Measurements from ENCODE around the gene TRABD. TPM values are rescaled to one million over a fixed set of nuclear protein-coding genes. Genes with fewer than 3 reads are reported as not detected.

TRABD gene
- polyA plus RNA-seq, 1 donor (not counting 4 experiments of a cell fraction or from before 2014, with no cell fraction given) = 22.7 TPM

DNA sequence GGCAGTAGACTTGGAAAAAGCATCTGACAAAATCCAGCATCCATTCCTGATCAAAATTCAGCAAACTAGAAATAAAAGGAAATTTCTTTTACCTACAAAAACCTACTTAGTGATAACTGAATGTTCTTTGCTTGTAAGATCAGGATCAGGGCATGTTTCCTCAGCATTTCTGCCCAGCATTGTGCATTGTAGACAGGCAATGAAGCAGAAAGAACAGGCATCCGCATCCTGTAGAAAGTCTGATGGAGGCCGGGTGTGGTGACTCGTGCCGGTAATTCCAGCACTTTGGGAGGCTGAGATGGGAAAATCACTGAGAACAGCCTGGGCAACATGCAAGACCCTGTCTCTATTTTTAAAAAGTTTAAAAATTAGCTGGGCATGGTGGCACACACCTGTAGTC lies 47.7 kb upstream of the TRABD start:
- H3K9me1 ChIP-seq (ENCODE audit: control insufficient read depth, extremely low read depth, insufficient read depth, low read length) = no peaks in the 10 kb centered on the region
- no peaks in the 10 kb centered on the region for H3K27me3 ChIP-seq (ENCODE audit: control insufficient read depth, extremely low read depth, insufficient read depth, low read length)
- H3K4me2 ChIP-seq (ENCODE audit: control insufficient read depth, extremely low read depth, insufficient read depth, low read depth, low read length) = no peak overlapping the region
- H3K9ac ChIP-seq (ENCODE audit: control insufficient read depth, extremely low read depth, insufficient read depth, low read length) = no peak overlapping the region
- H3K4me1 ChIP-seq (ENCODE audit: control insufficient read depth, extremely low read depth, insufficient read depth, low read length) = no peaks in the 10 kb centered on the region
- FAIRE-seq (no peak), DNase-seq (ENCODE audit: low read depth, low spot score) (no peak)
- H3K27ac ChIP-seq (ENCODE audit: control insufficient read depth, insufficient read depth, low read length) = no peak overlapping the region
- H4K20me1 ChIP-seq (ENCODE audit: control insufficient read depth, extremely low read depth, insufficient read depth, low read length) = no peaks in the 10 kb centered on the region
- dilution Hi-C loops (cut with MboI; ENCODE audit: extremely low pct_ligation_motif_present, low sequenced_read_pairs) = no loop called here
- no peak for TF ChIP-seq EZH2 (IDR thresholded peaks at IDR 0.05; ENCODE audit: low read length)
- TF ChIP-seq, protein P1, sequence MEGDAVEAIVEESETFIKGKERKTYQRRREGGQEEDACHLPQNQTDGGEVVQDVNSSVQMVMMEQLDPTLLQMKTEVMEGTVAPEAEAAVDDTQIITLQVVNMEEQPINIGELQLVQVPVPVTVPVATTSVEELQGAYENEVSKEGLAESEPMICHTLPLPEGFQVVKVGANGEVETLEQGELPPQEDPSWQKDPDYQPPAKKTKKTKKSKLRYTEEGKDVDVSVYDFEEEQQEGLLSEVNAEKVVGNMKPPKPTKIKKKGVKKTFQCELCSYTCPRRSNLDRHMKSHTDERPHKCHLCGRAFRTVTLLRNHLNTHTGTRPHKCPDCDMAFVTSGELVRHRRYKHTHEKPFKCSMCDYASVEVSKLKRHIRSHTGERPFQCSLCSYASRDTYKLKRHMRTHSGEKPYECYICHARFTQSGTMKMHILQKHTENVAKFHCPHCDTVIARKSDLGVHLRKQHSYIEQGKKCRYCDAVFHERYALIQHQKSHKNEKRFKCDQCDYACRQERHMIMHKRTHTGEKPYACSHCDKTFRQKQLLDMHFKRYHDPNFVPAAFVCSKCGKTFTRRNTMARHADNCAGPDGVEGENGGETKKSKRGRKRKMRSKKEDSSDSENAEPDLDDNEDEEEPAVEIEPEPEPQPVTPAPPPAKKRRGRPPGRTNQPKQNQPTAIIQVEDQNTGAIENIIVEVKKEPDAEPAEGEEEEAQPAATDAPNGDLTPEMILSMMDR (optimal IDR thresholded peaks at IDR 0.05 in 1 of 3, IDR thresholded peaks at IDR 0.05 in 1 of 3, conservative IDR thresholded peaks at IDR 0.05 in 1 of 3; ENCODE audit: extremely low read depth in 1 of 3, insufficient read depth in 2 of 3, low read length in 3 of 3) = no peak
- H3K79me2 ChIP-seq (ENCODE audit: control insufficient read depth, insufficient read depth, low read length) = no peaks in the 10 kb centered on the region
- H3K36me3 ChIP-seq (ENCODE audit: control insufficient read depth in 2 of 2, extremely low read depth in 1 of 2, insufficient read depth in 2 of 2, low read length in 2 of 2) = no peaks in the 10 kb centered on the region
- no peak overlapping the region for H3K4me3 ChIP-seq (ENCODE audit: control insufficient read depth in 2 of 3, extremely low read depth in 1 of 3, insufficient read depth in 2 of 3, low read depth in 1 of 3, low read length in 3 of 3)
- no peaks in the 10 kb centered on the region for H3K9me3 ChIP-seq (ENCODE audit: control insufficient read depth, low read depth, low read length)
- H2AFZ ChIP-seq (ENCODE audit: control insufficient read depth, low read length) = no peak overlapping the region

DNA sequence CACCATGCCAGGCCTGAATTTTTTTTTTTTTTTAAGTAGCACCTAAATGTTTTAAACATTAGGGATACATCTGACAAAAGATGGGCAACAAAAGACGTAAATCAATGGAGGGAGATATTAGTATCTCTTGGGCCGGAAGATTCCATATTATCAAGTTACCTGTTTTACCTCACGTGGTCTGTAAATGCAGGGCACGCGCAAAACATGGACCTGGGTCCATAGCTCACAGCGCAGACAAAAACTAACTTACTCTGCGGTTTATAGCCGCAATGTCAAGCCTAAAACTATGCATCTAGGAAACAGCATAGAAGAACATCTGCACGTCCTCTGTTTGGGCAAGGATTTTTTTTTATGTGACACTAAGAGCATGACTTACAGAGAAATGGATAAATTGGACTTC lies 46.7 kb upstream of the TRABD start:
- H3K9ac ChIP-seq (ENCODE audit: control insufficient read depth, extremely low read depth, insufficient read depth, low read length) = no peak overlapping the region
- H3K36me3 ChIP-seq (ENCODE audit: control insufficient read depth in 2 of 2, extremely low read depth in 1 of 2, insufficient read depth in 2 of 2, low read length in 2 of 2) = no peaks in the 10 kb centered on the region
- H2AFZ ChIP-seq (ENCODE audit: control insufficient read depth, low read length) = no peak overlapping the region
- H3K4me3 ChIP-seq (ENCODE audit: control insufficient read depth in 2 of 3, extremely low read depth in 1 of 3, insufficient read depth in 2 of 3, low read depth in 1 of 3, low read length in 3 of 3) = no peak overlapping the region
- FAIRE-seq (no peak), DNase-seq (ENCODE audit: low read depth, low spot score) (no peak)
- no peak overlapping the region for H3K4me2 ChIP-seq (ENCODE audit: control insufficient read depth, extremely low read depth, insufficient read depth, low read depth, low read length)
- no peak overlapping the region for H3K27ac ChIP-seq (ENCODE audit: control insufficient read depth, insufficient read depth, low read length)
- dilution Hi-C loops (cut with MboI; ENCODE audit: extremely low pct_ligation_motif_present, low sequenced_read_pairs) = no loop called here
- TF ChIP-seq, protein P1 (optimal IDR thresholded peaks at IDR 0.05 in 1 of 3, IDR thresholded peaks at IDR 0.05 in 1 of 3, conservative IDR thresholded peaks at IDR 0.05 in 1 of 3; ENCODE audit: extremely low read depth in 1 of 3, insufficient read depth in 2 of 3, low read length in 3 of 3) = no peak
- TF ChIP-seq EZH2 (IDR thresholded peaks at IDR 0.05; ENCODE audit: low read length) = no peak
- H3K9me3 ChIP-seq (ENCODE audit: control insufficient read depth, low read depth, low read length) = no peaks in the 10 kb centered on the region
- peaks cover 5% of the 10 kb centered on the region for H3K27me3 ChIP-seq (ENCODE audit: control insufficient read depth, extremely low read depth, insufficient read depth, low read length)
- no peaks in the 10 kb centered on the region for H3K79me2 ChIP-seq (ENCODE audit: control insufficient read depth, insufficient read depth, low read length)
- H3K9me1 ChIP-seq (ENCODE audit: control insufficient read depth, extremely low read depth, insufficient read depth, low read length) = no peaks in the 10 kb centered on the region
- no peaks in the 10 kb centered on the region for H4K20me1 ChIP-seq (ENCODE audit: control insufficient read depth, extremely low read depth, insufficient read depth, low read length)
- no peaks in the 10 kb centered on the region for H3K4me1 ChIP-seq (ENCODE audit: control insufficient read depth, extremely low read depth, insufficient read depth, low read length)

Measured in keratinocyte (primary cell).